Stomach (tissue), 9 donors: ENCODE measurements around the gene NEK4. TPM values are rescaled to one million over a fixed set of nuclear protein-coding genes. Genes with fewer than 3 reads are reported as not detected.

ENCODE experiments used
- DNase-seq, 2 donors: peaks; one replicate each; pipeline versions ENCODE4 v3.0.0 to v3.0.0-alpha.2; 2013 to 2019
- H3K27ac ChIP-seq, 5 donors: fragments of 200-600 bp in 4 of 5; sonication (generic) in 4 of 5; one replicate each; pipeline ENCODE4 v1.5.1; 2013 to 2019; ENCODE audit warnings: mild to moderate bottlenecking in 1 of 5, moderate library complexity in 1 of 5
- H3K27me3 ChIP-seq, 3 donors: fragments of 200-600 bp; sonication (generic); one replicate each; pipeline ENCODE4 v1.5.1; 2017 to 2019; ENCODE audit warnings: mixed run types in 1 of 3
- H3K36me3 ChIP-seq, 4 donors: fragments of 200-600 bp; sonication (generic); 1 replicate in 3 of 4; 2 replicates in 1 of 4; pipeline ENCODE4 v1.5.1; 2016 to 2019
- H3K4me1 ChIP-seq, 4 donors: fragments of 200-600 bp; sonication (generic); one replicate each; pipeline ENCODE4 v1.5.1; 2016 to 2019
- H3K4me3 ChIP-seq, 4 donors: fragments of 200-600 bp; sonication (generic) in 3 of 4; one replicate each; pipeline ENCODE4 v1.5.1; 2016 to 2019; ENCODE audit warnings: mild to moderate bottlenecking in 1 of 4
- H3K9me3 ChIP-seq, 4 donors: fragments of 200-600 bp; sonication (generic); one replicate each; pipeline ENCODE4 v1.5.1; 2016 to 2019
- CTCF ChIP-seq, 7 experiments: fragments of 450-650 bp in 4 of 7; fragments of 200-600 bp in 3 of 7; sonication (generic) in 3 of 7; IDR thresholded peaks; one replicate each; pipeline ENCODE4 v1.5.1; 2016 to 2019; ENCODE audit warnings: antibody characterized with exemption in 7 of 7, control low read depth in 2 of 7, mild to moderate bottlenecking in 1 of 7
- EP300 ChIP-seq: sonication (generic); formaldehyde crosslinking; IDR thresholded peaks from one replicate; pipeline ENCODE4 v1.6.1; 2017; ENCODE audit warnings: antibody characterized with exemption
- POLR2A ChIP-seq, 4 donors: fragments of 450-650 bp; IDR thresholded peaks; one replicate each; pipeline ENCODE4 v1.6.1; 2016; ENCODE audit warnings: antibody characterized with exemption in 4 of 4, control low read depth in 2 of 4, mild to moderate bottlenecking in 1 of 4, moderate library complexity in 1 of 4
- POLR2AphosphoS5 ChIP-seq, 3 donors: sonication (generic); formaldehyde crosslinking; IDR thresholded peaks; one replicate each; pipeline ENCODE4 v1.6.1; 2016; ENCODE audit warnings: antibody characterized with exemption in 3 of 3
- WGBS, 5 donors: extraction: QIAGEN DNeasy Blood & Tissue Kit in 3 of 5; methylation state at CpG; one replicate each; pipeline versions ENCODE4 v1.1.5 to v1.1.7; 2013 to 2018; 5-methylcytosine and 5-hydroxymethylcytosine counted together
- intact Hi-C: fragments of 100-400 bp; cut with DNase I; formaldehyde crosslinking; loops from one replicate; pipeline ENCODE4 v1.15.1; 2023; ENCODE audit warnings: low total_unique reads
- polyA plus RNA-seq, 3 donors: library from polyadenylated mRNA; stranded (reverse); fragments of 200-250 nt; gene quantifications; one replicate each; pipeline ENCODE4 v1.2.3, GENCODE V29; 2013
- total RNA-seq, 5 donors: library from RNA; depleted of rRNA; stranded (reverse); fragments of >200 nt; gene quantifications; one replicate each; pipeline versions ENCODE4 v1.1.0 to v1.2.3, GENCODE V29; 2014 to 2016
- donor health status: healthy with polysubstance abuse.
- donor health status: Bipolar disorder and iron deficiency.
- donor health status: healthy.

The NEK4 gene
- total and polyA plus RNA-seq, 8 donors: 4.3 to 30.7 (median 12.6) TPM

GRCh38 chr3:52790741-52791140 lies 20.0 kb upstream of the NEK4 start:
- intact Hi-C loops: no loop called here
- H3K4me1 ChIP-seq: peaks cover 0 to 14% (median 0%) of the 10 kb centered on the region in 4 donors
- H3K36me3 ChIP-seq: no peaks in the 10 kb centered on the region
- no peak overlapping the region for H3K4me3 ChIP-seq
- H3K27me3 ChIP-seq: no peaks in the 10 kb centered on the region
- H3K27ac ChIP-seq: no peak overlapping the region
- WGBS, 5 donors: 80 to 89% (median 85%) methylated on average over 13 of the region's 13 CpGs
- DNase-seq: no peak
- no peaks in the 10 kb centered on the region for H3K9me3 ChIP-seq
- TF ChIP-seq POLR2A (IDR thresholded peaks at IDR 0.05) (no peak), EP300 (no peak), POLR2AphosphoS5 (IDR thresholded peaks at IDR 0.05) (no peak), CTCF (IDR thresholded peaks at IDR 0.05) (no peak)

- 73 to 86% (median 82%) methylated on average over 6 to 7 of the region's 7 CpGs for WGBS, 5 donors
- Histone ChIP-seq H3K4me1 (peaks cover 0 to 11% (median 0%) of the 10 kb centered on the region in 4 donors), H3K36me3 (no peaks in the 10 kb centered on the region), H3K4me3 (no peak overlapping the region), H3K9me3 (no peaks in the 10 kb centered on the region), H3K27ac (no peak overlapping the region), H3K27me3 (no peaks in the 10 kb centered on the region)
- no peak for DNase-seq
- TF ChIP-seq EP300 (no peak), POLR2A (IDR thresholded peaks at IDR 0.05) (no peak), CTCF (IDR thresholded peaks at IDR 0.05) (no peak), POLR2AphosphoS5 (IDR thresholded peaks at IDR 0.05) (no peak)
- intact Hi-C loops: no loop called here
Measured at GRCh38 chr3:52790337-52790736, 19.6 kb upstream of the NEK4 start.

- TF ChIP-seq CTCF (IDR thresholded peaks at IDR 0.05): no peak
- TF ChIP-seq POLR2AphosphoS5 (IDR thresholded peaks at IDR 0.05): no peak
- no peak for TF ChIP-seq POLR2A (IDR thresholded peaks at IDR 0.05)
- no peak for TF ChIP-seq EP300
- H3K36me3 ChIP-seq: no peaks in the 10 kb centered on the region
- no peaks in the 10 kb centered on the region for H3K9me3 ChIP-seq
- DNase-seq: no peak
- 78 to 95% (median 90%) methylated on average over 4 to 6 of the region's 6 CpGs for WGBS, 5 donors
- H3K27me3 ChIP-seq: no peaks in the 10 kb centered on the region
- H3K4me3 ChIP-seq: no peak overlapping the region
- peaks cover 0 to 5% (median 0%) of the 10 kb centered on the region in 4 donors for H3K4me1 ChIP-seq
- no peak overlapping the region for H3K27ac ChIP-seq
- intact Hi-C loops: no loop called here
Measured at GRCh38 chr3:52789746-52790040, 19.0 kb upstream of the NEK4 start.

GRCh38 chr3:52788890-52789745 lies 18.4 kb upstream of the NEK4 start:
- no peak for TF ChIP-seq POLR2A (IDR thresholded peaks at IDR 0.05)
- no peak for TF ChIP-seq CTCF (IDR thresholded peaks at IDR 0.05)
- no peak for TF ChIP-seq POLR2AphosphoS5 (IDR thresholded peaks at IDR 0.05)
- TF ChIP-seq EP300: no peak
- WGBS, 5 donors: 82 to 85% (median 83%) methylated on average over 12 to 16 of the region's 16 CpGs
- no peak for DNase-seq
- intact Hi-C loops: no loop called here
- Histone ChIP-seq H3K4me3 (no peak overlapping the region), H3K4me1 (no peaks in the 10 kb centered on the region), H3K27ac (no peak overlapping the region), H3K27me3 (no peaks in the 10 kb centered on the region), H3K36me3 (no peaks in the 10 kb centered on the region), H3K9me3 (no peaks in the 10 kb centered on the region)
